Measurements from ENCODE around the gene RGS7. TPM values are rescaled to one million over a fixed set of nuclear protein-coding genes. Genes with fewer than 3 reads are reported as not detected.

The RGS7 gene
- polyA plus RNA-seq, 1 donor (not counting 4 experiments of a cell fraction or from before 2014, with no cell fraction given) = not detected

DNA sequence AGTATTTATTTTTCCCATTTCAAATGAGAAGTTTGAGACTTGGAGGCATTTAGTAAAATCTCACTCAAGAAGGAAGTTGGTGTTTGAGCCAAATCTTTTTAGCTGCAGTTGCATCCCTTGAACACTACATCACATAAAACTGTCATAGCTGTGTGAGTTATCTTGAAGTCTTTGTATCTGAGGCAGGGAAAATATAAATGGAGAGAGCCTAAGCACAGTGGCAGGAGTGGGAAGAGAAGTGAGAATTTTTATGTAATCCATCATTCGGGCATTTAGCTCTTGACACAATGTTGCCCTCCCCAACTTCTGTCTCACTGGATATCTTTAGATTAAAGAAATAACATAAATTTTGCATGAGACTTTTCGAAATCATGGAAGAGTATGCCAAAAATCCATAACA is 509.7 kb downstream of the RGS7 start:
- no peak overlapping the region for H2AFZ ChIP-seq (ENCODE audit: control insufficient read depth, low read length)
- no peak for TF ChIP-seq EZH2 (IDR thresholded peaks at IDR 0.05; ENCODE audit: low read length)
- TF ChIP-seq CTCF (optimal IDR thresholded peaks at IDR 0.05 in 1 of 3, IDR thresholded peaks at IDR 0.05 in 1 of 3, conservative IDR thresholded peaks at IDR 0.05 in 1 of 3; ENCODE audit: extremely low read depth in 1 of 3, insufficient read depth in 2 of 3, low read length in 3 of 3) = no peak
- no peak overlapping the region for H3K9ac ChIP-seq (ENCODE audit: control insufficient read depth, extremely low read depth, insufficient read depth, low read length)
- no peaks in the 10 kb centered on the region for H3K27me3 ChIP-seq (ENCODE audit: control insufficient read depth, extremely low read depth, insufficient read depth, low read length)
- H3K9me3 ChIP-seq (ENCODE audit: control insufficient read depth, low read depth, low read length) = no peaks in the 10 kb centered on the region
- no peaks in the 10 kb centered on the region for H3K9me1 ChIP-seq (ENCODE audit: control insufficient read depth, extremely low read depth, insufficient read depth, low read length)
- DNase-seq (ENCODE audit: low read depth, low spot score) = no peak
- no peaks in the 10 kb centered on the region for H3K79me2 ChIP-seq (ENCODE audit: control insufficient read depth, insufficient read depth, low read length)
- H3K4me3 ChIP-seq (ENCODE audit: control insufficient read depth in 2 of 3, extremely low read depth in 1 of 3, insufficient read depth in 2 of 3, low read depth in 1 of 3, low read length in 3 of 3) = no peak overlapping the region
- H3K36me3 ChIP-seq (ENCODE audit: control insufficient read depth in 2 of 2, extremely low read depth in 1 of 2, insufficient read depth in 2 of 2, low read length in 2 of 2) = no peaks in the 10 kb centered on the region
- no peaks in the 10 kb centered on the region for H3K4me1 ChIP-seq (ENCODE audit: control insufficient read depth, extremely low read depth, insufficient read depth, low read length)
- no peaks in the 10 kb centered on the region for H4K20me1 ChIP-seq (ENCODE audit: control insufficient read depth, extremely low read depth, insufficient read depth, low read length)
- dilution Hi-C loops (cut with MboI; ENCODE audit: extremely low pct_ligation_motif_present, low sequenced_read_pairs) = no loop called here
- H3K4me2 ChIP-seq (ENCODE audit: control insufficient read depth, extremely low read depth, insufficient read depth, low read depth, low read length) = no peak overlapping the region
- FAIRE-seq = no peak
- H3K27ac ChIP-seq (ENCODE audit: control insufficient read depth, insufficient read depth, low read length) = no peak overlapping the region

- Histone ChIP-seq H3K4me2 (ENCODE audit: control insufficient read depth, extremely low read depth, insufficient read depth, low read depth, low read length) (no peak overlapping the region), H3K9ac (ENCODE audit: control insufficient read depth, extremely low read depth, insufficient read depth, low read length) (no peak overlapping the region), H3K27me3 (ENCODE audit: control insufficient read depth, extremely low read depth, insufficient read depth, low read length) (no peaks in the 10 kb centered on the region), H3K27ac (ENCODE audit: control insufficient read depth, insufficient read depth, low read length) (no peak overlapping the region), H3K36me3 (ENCODE audit: control insufficient read depth in 2 of 2, extremely low read depth in 1 of 2, insufficient read depth in 2 of 2, low read length in 2 of 2) (no peaks in the 10 kb centered on the region), H3K9me3 (ENCODE audit: control insufficient read depth, low read depth, low read length) (no peaks in the 10 kb centered on the region), H4K20me1 (ENCODE audit: control insufficient read depth, extremely low read depth, insufficient read depth, low read length) (no peaks in the 10 kb centered on the region), H3K9me1 (ENCODE audit: control insufficient read depth, extremely low read depth, insufficient read depth, low read length) (no peaks in the 10 kb centered on the region), H3K79me2 (ENCODE audit: control insufficient read depth, insufficient read depth, low read length) (no peaks in the 10 kb centered on the region), H3K4me1 (ENCODE audit: control insufficient read depth, extremely low read depth, insufficient read depth, low read length) (no peaks in the 10 kb centered on the region), H3K4me3 (ENCODE audit: control insufficient read depth in 2 of 3, extremely low read depth in 1 of 3, insufficient read depth in 2 of 3, low read depth in 1 of 3, low read length in 3 of 3) (no peak overlapping the region), H2AFZ (ENCODE audit: control insufficient read depth, low read length) (no peak overlapping the region)
- no peak for FAIRE-seq
- dilution Hi-C loops (cut with MboI; ENCODE audit: extremely low pct_ligation_motif_present, low sequenced_read_pairs) = no loop called here
- no peak for DNase-seq (ENCODE audit: low read depth, low spot score)
- TF ChIP-seq CTCF (optimal IDR thresholded peaks at IDR 0.05 in 1 of 3, IDR thresholded peaks at IDR 0.05 in 1 of 3, conservative IDR thresholded peaks at IDR 0.05 in 1 of 3; ENCODE audit: extremely low read depth in 1 of 3, insufficient read depth in 2 of 3, low read length in 3 of 3) (no peak), EZH2 (IDR thresholded peaks at IDR 0.05; ENCODE audit: low read length) (no peak)
Measured at GRCh38 chr1:240844486-240844885, 512.5 kb downstream of the RGS7 start.

All from keratinocyte (primary cell).